ENCODE data around the gene COL6A1.

GRCh38 chr21:45994086-45994661 lies 12.6 kb downstream of the COL6A1 start:
- no peak for TF ChIP-seq CTCF (IDR thresholded peaks at IDR 0.05; ENCODE audit: low read length)
- no peak for TF ChIP-seq EZH2 (IDR thresholded peaks at IDR 0.05; ENCODE audit: borderline replicate concordance, low read length)
